ENCODE data around the gene OXCT1.

OXCT1 gene

GRCh38 chr5:41707853-41708603, 162.2 kb downstream of the OXCT1 start:
- peak; percentile 40 for DNase-seq

- peak; percentile 47 for DNase-seq
These were observed 174.2 kb downstream of the OXCT1 start for GRCh38 chr5:41695920-41696582.

DNA sequence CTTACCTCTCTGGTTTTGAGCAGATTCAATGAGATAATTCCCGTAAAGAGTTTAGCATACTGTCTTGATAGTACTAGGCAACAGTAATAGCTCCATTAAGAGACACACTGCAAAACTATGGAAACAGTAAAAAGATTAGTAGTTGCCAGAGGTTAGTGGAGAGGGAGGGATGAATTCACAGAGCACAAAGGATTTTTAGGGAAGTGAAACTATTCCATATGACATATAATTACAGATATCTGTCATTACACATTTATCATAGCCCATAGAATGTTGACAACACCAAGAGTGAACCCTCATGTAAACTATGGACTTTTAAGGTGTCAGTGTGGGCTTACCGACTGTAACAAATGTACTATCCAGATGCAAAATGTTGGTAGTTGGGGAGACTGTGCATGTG, 183.5 kb downstream of the OXCT1 start:
- DNase-seq, result no peak

DNA sequence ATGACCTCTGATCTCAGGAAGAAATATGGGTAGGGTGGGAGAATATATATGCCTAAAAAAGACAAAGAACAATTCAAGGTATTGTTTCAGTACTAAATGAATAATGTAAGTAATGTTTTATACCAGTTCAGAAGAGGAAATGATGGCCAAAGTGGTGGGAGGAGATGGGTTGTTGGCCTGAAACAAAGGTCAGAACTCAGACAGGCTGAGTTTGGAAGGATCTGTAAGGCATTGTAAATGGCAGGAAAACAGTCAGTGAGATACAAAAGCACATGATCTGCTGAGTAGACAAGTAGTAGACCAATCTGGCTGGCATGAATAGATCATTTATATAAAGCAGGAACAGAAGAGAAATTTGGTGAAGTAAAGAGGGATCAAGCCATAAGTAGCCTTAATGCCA, 184.0 kb downstream of the OXCT1 start:
- no peak for DNase-seq

- DNase-seq, result no peak
These were observed 187.0 kb downstream of the OXCT1 start for GRCh38 chr5:41683181-41683580.

DNA sequence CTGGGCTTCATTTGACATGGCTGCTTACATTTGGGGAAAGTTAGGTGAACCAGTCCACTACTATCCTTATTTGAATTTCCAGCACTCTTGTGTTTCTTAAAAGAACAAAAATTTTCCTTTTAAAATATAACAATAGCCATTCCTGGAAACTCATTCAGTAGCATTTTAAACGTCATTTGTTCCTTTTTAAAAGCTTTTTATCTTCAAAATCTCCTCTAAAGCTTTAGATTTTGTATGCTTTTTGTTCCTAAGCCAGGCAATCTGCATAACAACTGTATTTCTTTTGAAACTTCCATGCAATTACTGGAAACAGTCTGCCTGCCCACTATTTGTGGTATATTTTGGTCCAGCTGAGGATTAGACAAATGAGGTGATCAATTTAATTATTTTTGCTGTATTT, 187.6 kb downstream of the OXCT1 start:
- DNase-seq, result no peak

GRCh38 chr5:41681840-41682239, 188.4 kb downstream of the OXCT1 start:
- no peak for DNase-seq
